Measurements from ENCODE around the gene METTL17. TPM values are rescaled to one million over a fixed set of nuclear protein-coding genes. Genes with fewer than 3 reads are reported as not detected.

Gene METTL17
- total RNA-seq, 2 experiments from 2014 or later: 92.0 to 94.8 TPM

GRCh38 chr14:21017528-21018245 is 27.9 kb downstream of the METTL17 start:
- Mint-ChIP-seq H3K4me1 (ENCODE audit: low read depth) (peaks cover 5% of the 10 kb centered on the region), H3K9me3 (no peaks in the 10 kb centered on the region), H3K36me3 (ENCODE audit: low read depth) (peaks cover 51% of the 10 kb centered on the region), H3K4me3 (no peak overlapping the region), H3K27ac (no peak overlapping the region), H3K27me3 (peaks cover 11% of the 10 kb centered on the region)
- H3K27ac ChIP-seq (ENCODE audit: low read depth in 1 of 2, low read length in 2 of 2): no peak overlapping the region
- peaks cover 0 to 6% of the 10 kb centered on the region in 2 experiments for H3K27me3 ChIP-seq (ENCODE audit: control insufficient read depth in 1 of 2, insufficient read depth in 2 of 2, low read length in 2 of 2)
- no peak overlapping the region for H3K4me3 ChIP-seq (ENCODE audit: low read length)
- CTCF ChIA-PET: interaction anchor here (2.1 to 2.8 kb wide), 3 partner anchors 22 to 86 kb away, joined by 8 to 11 read pairs (median 9); no protein-coding TSS in a partner anchor
- H3K9me3 ChIP-seq (ENCODE audit: control insufficient read depth in 1 of 2, insufficient read depth in 1 of 2, low read length in 2 of 2): no peaks in the 10 kb centered on the region
- POLR2A ChIA-PET: interaction anchor here (0.5 to 0.7 kb wide), 2 partner anchors 20 to 27 kb away, joined by 3 read pairs; no protein-coding TSS in a partner anchor
- TF ChIP-seq, protein P1, sequence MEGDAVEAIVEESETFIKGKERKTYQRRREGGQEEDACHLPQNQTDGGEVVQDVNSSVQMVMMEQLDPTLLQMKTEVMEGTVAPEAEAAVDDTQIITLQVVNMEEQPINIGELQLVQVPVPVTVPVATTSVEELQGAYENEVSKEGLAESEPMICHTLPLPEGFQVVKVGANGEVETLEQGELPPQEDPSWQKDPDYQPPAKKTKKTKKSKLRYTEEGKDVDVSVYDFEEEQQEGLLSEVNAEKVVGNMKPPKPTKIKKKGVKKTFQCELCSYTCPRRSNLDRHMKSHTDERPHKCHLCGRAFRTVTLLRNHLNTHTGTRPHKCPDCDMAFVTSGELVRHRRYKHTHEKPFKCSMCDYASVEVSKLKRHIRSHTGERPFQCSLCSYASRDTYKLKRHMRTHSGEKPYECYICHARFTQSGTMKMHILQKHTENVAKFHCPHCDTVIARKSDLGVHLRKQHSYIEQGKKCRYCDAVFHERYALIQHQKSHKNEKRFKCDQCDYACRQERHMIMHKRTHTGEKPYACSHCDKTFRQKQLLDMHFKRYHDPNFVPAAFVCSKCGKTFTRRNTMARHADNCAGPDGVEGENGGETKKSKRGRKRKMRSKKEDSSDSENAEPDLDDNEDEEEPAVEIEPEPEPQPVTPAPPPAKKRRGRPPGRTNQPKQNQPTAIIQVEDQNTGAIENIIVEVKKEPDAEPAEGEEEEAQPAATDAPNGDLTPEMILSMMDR (IDR thresholded peaks at IDR 0.05): no peak
- DNase-seq (no peak), ATAC-seq (ENCODE audit: poor library complexity) (no peak)
- no peaks in the 10 kb centered on the region for H3K4me1 ChIP-seq (ENCODE audit: insufficient read depth, low read length)
- intact Hi-C loops (cut with DNase I, micrococcal nuclease): loop anchor here in 1 of 2 experiments (10.0 kb wide), 1 partner anchor 537 kb away; no protein-coding TSS in a partner anchor
- peaks cover 19% of the 10 kb centered on the region for H3K36me3 ChIP-seq (ENCODE audit: insufficient read depth, low read length)

GRCh38 chr14:21018286-21018685 is 28.5 kb downstream of the METTL17 start:
- Mint-ChIP-seq H3K4me3 (no peak overlapping the region), H3K9me3 (no peaks in the 10 kb centered on the region), H3K36me3 (ENCODE audit: low read depth) (peaks cover 51% of the 10 kb centered on the region), H3K27me3 (peaks cover 6% of the 10 kb centered on the region), H3K4me1 (ENCODE audit: low read depth) (peaks cover 10% of the 10 kb centered on the region), H3K27ac (no peak overlapping the region)
- TF ChIP-seq, protein P1 (IDR thresholded peaks at IDR 0.05): no peak
- no peaks in the 10 kb centered on the region for H3K9me3 ChIP-seq (ENCODE audit: control insufficient read depth in 1 of 2, insufficient read depth in 1 of 2, low read length in 2 of 2)
- ChIA-PET CTCF (interaction anchor here (2.1 to 2.8 kb wide), 3 partner anchors 21 to 86 kb away, joined by 8 to 11 read pairs (median 9); no protein-coding TSS in a partner anchor), POLR2A (no interaction called here)
- no peak overlapping the region for H3K27ac ChIP-seq (ENCODE audit: low read depth in 1 of 2, low read length in 2 of 2)
- no peak for ATAC-seq (ENCODE audit: poor library complexity)
- no peak overlapping the region for H3K4me3 ChIP-seq (ENCODE audit: low read length)
- intact Hi-C loops (cut with DNase I, micrococcal nuclease): loop anchor here in 1 of 2 experiments (10.0 kb wide), 1 partner anchor 537 kb away; no protein-coding TSS in a partner anchor
- H3K27me3 ChIP-seq (ENCODE audit: control insufficient read depth in 1 of 2, insufficient read depth in 2 of 2, low read length in 2 of 2): peaks cover 0 to 2% of the 10 kb centered on the region in 2 experiments
- no peak for DNase-seq
- H3K4me1 ChIP-seq (ENCODE audit: insufficient read depth, low read length): peaks cover 4% of the 10 kb centered on the region
- H3K36me3 ChIP-seq (ENCODE audit: insufficient read depth, low read length): peaks cover 19% of the 10 kb centered on the region

GRCh38 chr14:21018781-21019180 is 29.0 kb downstream of the METTL17 start:
- Mint-ChIP-seq H3K9me3 (no peaks in the 10 kb centered on the region), H3K27ac (no peak overlapping the region), H3K27me3 (peaks cover 6% of the 10 kb centered on the region), H3K4me3 (no peak overlapping the region), H3K4me1 (ENCODE audit: low read depth) (peaks cover 13% of the 10 kb centered on the region), H3K36me3 (ENCODE audit: low read depth) (peaks cover 51% of the 10 kb centered on the region)
- DNase-seq (no peak), ATAC-seq (ENCODE audit: poor library complexity) (no peak)
- POLR2A ChIA-PET: no interaction called here
- no peak overlapping the region for H3K4me3 ChIP-seq (ENCODE audit: low read length)
- TF ChIP-seq, protein P1 (IDR thresholded peaks at IDR 0.05): no peak
- peaks cover 19% of the 10 kb centered on the region for H3K36me3 ChIP-seq (ENCODE audit: insufficient read depth, low read length)
- no peaks in the 10 kb centered on the region for H3K27me3 ChIP-seq (ENCODE audit: control insufficient read depth in 1 of 2, insufficient read depth in 2 of 2, low read length in 2 of 2)
- CTCF ChIA-PET: interaction anchor here (2.1 to 2.8 kb wide), 3 partner anchors 21 to 85 kb away, joined by 8 to 11 read pairs (median 9); no protein-coding TSS in a partner anchor
- intact Hi-C loops (cut with DNase I, micrococcal nuclease): loop anchor here in 1 of 2 experiments (10.0 kb wide), 1 partner anchor 536 kb away; no protein-coding TSS in a partner anchor
- peaks cover 9% of the 10 kb centered on the region for H3K4me1 ChIP-seq (ENCODE audit: insufficient read depth, low read length)
- no peak overlapping the region for H3K27ac ChIP-seq (ENCODE audit: low read depth in 1 of 2, low read length in 2 of 2)
- H3K9me3 ChIP-seq (ENCODE audit: control insufficient read depth in 1 of 2, insufficient read depth in 1 of 2, low read length in 2 of 2): no peaks in the 10 kb centered on the region

All from CD4-positive, alpha-beta T cell (primary cell).